OCI-M2 (cell line): ENCODE results near the gene CNTNAP2.

Experiments
- DNase-seq: peaks from one replicate; lab custom pipeline; 2025; ENCODE audit not compliant: unreplicated experiment; lab: John Stamatoyannopoulos, UW

CNTNAP2 gene

DNA sequence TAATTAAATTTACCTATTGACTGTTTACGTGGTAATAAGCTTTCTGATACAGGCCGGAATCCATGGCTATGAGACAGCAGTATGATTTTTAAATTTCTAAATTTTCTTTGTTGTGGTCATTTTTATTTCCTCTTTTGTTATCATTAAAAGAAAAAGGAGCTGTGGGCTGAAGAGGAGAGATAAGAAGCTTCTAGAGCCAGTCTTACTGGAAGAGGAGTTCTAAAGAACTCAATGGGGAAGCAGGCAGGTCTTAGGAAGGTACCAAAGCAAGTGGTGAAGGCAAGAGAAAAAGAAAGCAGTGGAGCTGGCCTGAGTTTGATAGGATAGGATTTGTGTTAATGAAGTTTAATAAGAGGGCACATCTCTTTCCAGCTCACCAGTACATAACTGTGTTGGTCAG lies 1187.8 kb downstream of the CNTNAP2 start:
- no peak for DNase-seq

GRCh38 chr7:147305827-147306226 lies 1189.2 kb downstream of the CNTNAP2 start:
- no peak for DNase-seq

GRCh38 chr7:147308539-147308938 lies 1191.9 kb downstream of the CNTNAP2 start:
- DNase-seq: no peak

GRCh38 chr7:147311336-147311735 lies 1194.7 kb downstream of the CNTNAP2 start:
- DNase-seq: no peak

DNA sequence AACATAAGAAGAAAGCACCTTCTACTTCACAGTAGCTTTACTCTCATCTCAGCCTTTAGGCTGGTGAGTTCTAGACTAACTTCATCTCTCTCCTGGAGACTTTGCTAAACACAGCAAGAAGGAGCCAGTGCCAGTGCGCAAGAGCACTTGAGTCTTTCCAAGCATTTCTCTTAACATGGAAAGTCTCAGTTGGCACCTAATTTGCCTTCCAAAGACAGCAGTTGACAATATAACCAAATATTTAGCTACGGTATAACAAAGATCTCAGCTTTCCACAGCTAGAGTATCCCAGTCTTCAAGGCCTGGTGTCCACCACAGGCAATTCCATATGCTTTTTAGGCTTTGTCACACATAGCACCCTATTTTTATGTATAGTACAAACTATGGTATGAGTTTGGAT lies 1204.9 kb downstream of the CNTNAP2 start:
- DNase-seq: no peak

DNA sequence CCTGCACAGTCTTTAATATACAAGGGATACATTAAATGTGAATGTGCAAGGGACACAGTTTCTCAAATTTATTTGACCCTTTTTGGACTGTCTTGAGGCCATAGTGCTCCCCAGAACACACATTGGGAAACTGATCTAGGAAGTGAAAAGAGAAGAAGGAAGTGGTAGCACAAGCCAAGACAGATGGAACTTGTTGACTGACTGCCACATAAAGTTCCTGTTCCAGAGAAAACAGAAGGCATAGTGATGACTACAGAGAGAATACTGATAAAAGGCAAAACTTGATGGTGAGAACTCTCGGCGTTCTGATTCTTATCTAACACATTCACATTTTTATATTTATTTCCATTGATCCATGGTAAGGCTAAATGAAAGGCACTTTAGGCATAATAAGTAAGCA lies 1216.4 kb downstream of the CNTNAP2 start:
- DNase-seq: no peak

DNA sequence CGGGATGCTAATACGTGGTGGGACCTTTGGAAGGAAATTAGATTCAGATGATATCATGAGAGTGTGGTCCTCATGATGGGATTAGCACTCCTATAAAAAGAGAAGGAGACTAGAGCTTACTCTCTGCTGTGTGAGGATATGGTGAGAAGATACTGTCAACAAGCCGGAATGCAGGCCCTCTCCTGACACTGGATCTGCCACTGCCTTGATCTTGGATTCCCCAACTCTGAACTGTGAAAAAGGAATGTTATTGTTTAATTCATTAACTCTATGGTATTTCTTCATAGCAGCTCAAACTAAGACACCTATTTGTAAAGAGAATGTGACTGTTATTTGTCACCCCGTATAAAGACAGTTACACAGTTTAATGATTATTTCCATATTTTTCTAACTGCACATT lies 1246.5 kb downstream of the CNTNAP2 start:
- no peak for DNase-seq

DNA sequence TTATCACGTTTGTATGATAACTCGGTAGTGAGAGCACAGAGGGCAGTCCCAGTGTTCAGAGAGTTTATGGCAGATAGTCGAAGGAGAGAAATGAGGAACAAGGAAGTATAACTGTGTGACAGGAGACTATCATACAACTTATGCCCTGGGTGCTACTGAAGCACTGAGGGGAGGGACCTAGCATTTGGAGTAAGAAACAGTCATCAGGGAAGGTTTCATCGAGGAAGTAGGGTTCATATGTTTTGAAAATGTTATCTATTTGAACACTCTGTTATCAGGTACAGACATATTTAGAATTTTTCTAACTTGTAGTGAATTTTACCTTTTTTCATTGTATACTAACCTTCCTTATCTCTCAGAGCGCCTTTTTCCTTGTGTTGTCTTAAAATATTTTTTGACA lies 1259.6 kb downstream of the CNTNAP2 start:
- peak; percentile 79 for DNase-seq

DNA sequence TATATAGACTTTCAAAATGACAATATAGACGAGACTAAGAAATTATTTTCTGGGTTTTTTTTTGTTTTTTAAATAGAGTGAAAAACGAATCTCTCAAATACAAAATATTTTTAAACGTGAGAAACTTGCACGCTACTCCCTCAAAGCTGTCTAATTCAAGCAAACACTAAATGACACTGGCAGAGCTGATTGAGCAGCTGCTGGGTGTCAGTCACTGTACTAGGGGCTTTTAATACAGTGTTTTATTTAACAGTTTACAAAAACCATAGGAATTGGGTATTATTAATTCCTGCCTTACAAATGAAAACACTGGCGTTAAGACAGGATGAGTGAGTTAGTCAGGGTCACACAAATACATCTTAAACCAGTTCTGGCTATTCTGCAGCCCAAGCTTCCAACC lies 1264.3 kb downstream of the CNTNAP2 start:
- DNase-seq: no peak

- no peak for DNase-seq
These were observed 1277.7 kb downstream of the CNTNAP2 start for GRCh38 chr7:147394329-147394728.

DNA sequence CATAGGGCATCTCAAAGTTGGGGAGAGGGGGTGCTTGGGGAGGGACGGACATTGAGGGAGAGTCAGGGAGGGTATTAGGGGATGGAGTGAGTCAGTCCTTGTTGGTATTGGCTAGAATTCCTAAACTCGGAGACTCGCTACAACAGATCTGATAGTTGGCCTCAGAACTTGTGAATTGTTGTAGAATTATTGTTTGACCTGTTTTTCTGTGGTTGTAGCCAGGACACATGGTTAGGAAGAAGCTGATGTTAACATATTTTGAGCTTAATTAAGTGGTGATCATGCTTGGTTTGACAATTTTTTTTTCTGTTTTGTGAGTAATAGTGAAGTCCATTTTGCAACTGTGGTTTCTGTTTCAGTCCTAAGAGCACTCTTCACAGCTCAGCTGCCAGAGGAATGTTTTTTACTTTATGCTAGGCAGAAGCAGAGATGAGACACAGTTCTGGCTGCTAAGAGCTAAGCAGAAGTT lies 1283.7 kb downstream of the CNTNAP2 start:
- no peak for DNase-seq

- DNase-seq: no peak
These were observed 1284.3 kb downstream of the CNTNAP2 start for GRCh38 chr7:147400925-147401324.

DNA sequence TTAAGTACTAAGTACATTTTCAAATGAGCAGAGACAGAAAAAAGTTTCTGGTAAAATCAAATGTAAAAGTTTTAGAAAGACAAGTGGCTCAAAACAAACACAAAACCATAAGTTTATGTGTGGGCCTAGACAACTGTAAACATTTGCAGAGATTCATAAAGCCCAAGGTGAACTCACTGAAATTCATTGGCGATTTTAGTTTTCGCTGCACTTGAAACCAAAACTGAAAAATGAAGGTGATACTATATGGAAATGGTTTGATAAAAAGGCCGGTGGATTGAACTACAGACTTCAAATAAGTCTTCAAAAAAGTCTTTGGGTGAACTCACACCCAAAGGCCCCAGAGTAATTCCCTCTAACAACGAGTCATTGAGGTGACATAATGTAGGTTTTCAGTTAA lies 1289.0 kb downstream of the CNTNAP2 start:
- no peak for DNase-seq

DNA sequence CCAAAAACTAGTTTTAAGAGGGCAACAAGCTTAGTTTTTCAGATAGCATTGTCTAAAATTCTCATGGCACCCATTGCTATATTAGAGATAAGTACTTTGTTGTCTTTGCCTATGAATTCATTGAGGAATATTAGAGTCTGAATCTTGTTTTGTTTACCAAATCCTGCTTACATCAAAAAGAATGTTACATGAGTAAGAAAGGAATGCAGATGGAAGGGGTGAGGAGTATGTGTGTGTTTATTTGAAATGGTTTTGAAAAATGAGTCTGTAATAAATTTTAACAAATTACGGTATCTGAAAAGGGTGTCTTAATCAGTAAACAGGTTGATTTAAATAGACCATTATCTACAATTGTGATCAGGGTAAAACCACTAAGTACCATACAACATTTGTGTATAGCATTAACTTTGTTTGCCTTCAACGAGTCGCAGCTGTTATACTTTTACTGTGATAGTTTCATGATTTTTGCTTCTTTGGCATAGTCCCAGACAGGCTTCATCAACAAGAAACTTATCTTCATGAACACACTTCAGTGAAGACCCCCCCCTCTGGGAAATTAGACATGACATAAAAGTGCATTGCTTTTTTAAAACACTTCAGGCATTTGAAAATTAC lies 1290.0 kb downstream of the CNTNAP2 start:
- DNase-seq: no peak

GRCh38 chr7:147411096-147411495 lies 1294.5 kb downstream of the CNTNAP2 start:
- no peak for DNase-seq

DNA sequence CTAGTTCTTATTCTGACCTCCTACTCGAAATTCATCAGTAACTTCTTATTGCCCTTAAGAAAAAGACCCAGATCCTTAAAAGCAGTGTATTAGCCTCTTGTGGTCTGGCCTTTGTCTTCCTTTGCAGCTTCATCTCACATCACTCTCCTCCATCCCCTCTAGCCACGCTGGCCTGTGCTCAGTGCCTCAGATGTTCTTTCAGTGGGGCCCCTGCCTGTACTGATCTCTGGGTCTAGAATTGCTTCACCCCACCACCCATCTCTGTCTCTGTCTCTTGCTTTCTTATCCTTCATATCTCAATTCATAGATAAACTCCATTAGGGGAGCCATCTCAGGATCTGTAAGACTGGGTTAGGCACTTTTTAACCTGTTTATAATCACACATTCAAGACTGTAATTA lies 1295.5 kb downstream of the CNTNAP2 start:
- DNase-seq: no peak

- DNase-seq: no peak
These were observed 1296.4 kb downstream of the CNTNAP2 start for GRCh38 chr7:147412782-147413556.

DNA sequence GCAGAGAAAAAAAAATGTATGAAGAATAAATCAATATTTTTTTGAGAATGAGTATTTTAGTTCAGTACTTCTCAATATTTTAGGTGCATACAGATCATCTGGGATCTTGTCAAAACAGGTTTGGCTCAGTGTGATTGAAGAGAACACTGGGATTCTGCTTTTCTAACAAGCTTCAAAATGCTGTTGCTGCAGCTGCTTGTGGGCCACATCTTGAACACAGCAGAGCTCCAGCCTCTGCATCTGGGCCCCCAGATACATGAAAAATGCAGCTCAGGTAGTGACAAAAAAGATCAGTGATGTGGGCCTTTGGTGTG lies 1296.9 kb downstream of the CNTNAP2 start:
- no peak for DNase-seq

GRCh38 chr7:147415991-147416390 lies 1299.4 kb downstream of the CNTNAP2 start:
- DNase-seq: no peak

GRCh38 chr7:147418966-147419365 lies 1302.4 kb downstream of the CNTNAP2 start:
- DNase-seq: no peak

GRCh38 chr7:147423875-147424274 lies 1307.3 kb downstream of the CNTNAP2 start:
- DNase-seq: no peak

DNA sequence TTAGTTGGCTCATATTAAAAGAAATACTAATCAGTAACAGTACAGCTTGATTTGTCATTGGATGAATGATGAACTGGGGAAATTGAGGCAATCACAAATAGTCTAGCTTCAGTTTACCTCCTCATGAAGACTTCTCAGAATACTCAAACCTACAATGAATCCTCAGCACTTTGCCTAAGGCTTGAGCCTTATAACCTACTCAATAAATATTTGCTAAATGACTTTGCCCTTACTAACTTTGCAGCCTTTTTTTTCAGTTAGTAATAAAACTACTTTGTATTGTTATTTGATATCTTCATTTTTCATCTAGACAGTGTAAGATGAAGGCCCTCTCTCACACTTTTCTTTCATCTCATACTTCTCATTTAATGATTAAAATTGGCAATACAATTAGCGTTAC lies 1311.5 kb downstream of the CNTNAP2 start:
- DNase-seq: no peak

GRCh38 chr7:147429961-147430360 lies 1313.4 kb downstream of the CNTNAP2 start:
- DNase-seq: no peak
